Non-pigmented ciliary epithelial cell (primary cell): ENCODE results near the gene ARHGAP19.
"Not testable (repeated sequence)": the region's sequence is repeated elsewhere in the genome, so short reads cannot be mapped to it uniquely, and the experiment has no call there.

ENCODE experiments used
- DNase-seq: peaks from one replicate; pipeline ENCODE4 v3.0.0-alpha.2; 2010; ENCODE audit warnings: low read depth

Gene ARHGAP19

DNA sequence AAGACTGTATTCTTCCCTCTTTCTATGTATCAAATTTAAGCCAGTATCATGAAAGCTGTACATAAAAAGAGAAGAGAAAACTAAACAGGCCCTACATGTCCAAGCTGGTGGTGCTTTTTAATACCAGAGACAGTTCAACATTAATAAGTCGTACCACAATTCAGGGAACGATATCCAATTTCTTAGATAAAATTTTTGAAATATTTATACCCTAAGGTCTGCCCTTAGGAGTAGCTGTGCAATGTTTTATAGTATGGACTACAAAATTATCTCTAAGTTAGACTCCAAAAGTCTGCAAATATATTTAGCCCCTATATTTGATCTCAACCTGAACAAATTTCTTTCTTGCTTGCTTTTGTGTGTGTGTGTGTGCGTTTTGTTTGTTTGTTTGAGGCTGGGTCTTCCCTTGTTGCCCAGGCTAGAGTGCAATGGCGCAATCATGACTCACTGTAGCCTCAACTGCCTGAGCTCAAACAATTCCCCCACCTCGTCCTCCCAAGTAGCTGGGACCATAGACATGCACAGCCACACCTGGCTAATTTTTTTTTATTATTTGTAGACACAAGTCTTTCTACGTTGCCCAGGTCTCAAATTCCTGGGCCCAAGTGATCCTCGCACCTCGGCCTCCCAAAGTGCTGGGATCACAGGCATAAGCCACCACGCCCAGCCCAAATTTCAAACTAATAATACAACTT lies 13.2 kb downstream of the ARHGAP19 start:
- no peak for DNase-seq

DNA sequence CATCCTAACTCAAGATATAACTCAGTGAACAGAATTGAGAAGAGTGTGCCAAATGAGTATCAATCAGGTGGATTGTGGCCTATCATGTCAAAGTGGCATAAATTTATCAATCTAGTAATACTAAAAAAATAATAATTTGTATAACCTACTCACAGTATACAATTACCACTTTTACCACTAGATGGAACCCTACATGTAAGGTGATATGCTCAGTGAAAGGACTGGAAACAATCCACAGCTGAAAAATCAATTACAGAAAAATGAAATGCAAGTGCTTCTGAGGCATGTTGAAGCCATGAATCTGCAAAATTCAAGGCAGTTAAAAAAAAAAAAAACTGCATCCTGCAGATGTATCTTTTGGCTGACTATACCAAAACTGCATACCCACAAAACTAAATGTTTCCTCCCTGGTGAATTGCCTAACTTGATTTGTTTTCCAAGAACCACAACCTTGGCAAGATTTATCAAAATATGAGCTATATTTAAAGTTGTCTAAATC lies 13.9 kb downstream of the ARHGAP19 start:
- peak; percentile 76 for DNase-seq

DNA sequence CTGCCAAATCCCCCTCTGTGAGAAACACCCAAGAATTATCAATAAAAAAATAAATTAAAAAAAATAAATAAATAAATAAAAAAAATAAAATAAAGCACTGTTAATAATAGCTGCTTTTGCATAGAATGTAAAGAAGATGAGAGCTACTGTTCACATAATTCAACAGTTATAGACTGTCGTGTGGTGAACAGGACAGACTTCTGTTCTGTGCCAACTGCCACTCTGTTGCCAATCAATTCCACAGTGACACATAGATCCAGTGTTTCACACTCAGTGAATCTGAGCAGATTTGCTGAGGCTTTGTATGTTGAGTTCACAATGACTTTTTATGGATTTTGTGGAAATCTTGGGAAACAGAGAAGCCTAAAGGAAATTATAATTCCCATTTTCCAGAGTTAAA lies 14.9 kb downstream of the ARHGAP19 start:
- no peak for DNase-seq

DNA sequence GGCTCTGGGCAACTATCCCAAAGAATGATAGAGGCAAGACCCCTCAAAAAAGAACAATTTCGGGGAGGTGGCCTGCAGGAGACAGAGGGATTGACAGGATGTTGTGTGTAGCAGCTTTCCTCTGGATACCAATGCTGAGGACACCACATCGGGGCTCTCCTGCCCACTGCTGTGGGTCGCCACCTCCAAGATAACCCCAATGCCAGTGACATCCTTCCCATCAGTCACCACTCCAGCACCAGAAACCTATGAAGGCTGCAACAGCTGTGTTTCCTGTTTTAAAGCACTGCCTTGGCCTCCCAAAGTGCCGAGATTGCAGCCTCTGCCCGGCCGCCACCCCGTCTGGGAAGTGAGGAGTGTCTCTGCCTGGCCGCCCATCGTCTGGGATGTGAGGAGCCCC lies 17.6 kb downstream of the ARHGAP19 start:
- no peak for DNase-seq

DNA sequence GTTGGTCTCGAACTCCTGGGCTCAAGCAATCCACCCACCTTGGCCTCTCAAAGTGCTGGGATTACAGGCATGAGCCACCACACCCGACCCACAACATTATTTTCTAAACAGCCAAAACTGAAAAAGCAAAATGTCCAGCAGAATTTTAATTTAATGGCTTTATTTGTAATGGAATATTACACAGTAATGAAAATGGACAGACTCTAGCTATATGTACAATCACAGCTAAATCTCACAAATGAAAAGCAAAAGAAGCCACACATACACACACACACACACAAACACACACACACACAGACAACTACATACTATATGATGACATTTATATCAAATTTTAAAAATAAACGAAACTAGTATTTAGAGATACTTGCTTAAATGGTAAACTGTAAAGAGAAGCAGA lies 18.7 kb downstream of the ARHGAP19 start:
- DNase-seq = no peak

DNA sequence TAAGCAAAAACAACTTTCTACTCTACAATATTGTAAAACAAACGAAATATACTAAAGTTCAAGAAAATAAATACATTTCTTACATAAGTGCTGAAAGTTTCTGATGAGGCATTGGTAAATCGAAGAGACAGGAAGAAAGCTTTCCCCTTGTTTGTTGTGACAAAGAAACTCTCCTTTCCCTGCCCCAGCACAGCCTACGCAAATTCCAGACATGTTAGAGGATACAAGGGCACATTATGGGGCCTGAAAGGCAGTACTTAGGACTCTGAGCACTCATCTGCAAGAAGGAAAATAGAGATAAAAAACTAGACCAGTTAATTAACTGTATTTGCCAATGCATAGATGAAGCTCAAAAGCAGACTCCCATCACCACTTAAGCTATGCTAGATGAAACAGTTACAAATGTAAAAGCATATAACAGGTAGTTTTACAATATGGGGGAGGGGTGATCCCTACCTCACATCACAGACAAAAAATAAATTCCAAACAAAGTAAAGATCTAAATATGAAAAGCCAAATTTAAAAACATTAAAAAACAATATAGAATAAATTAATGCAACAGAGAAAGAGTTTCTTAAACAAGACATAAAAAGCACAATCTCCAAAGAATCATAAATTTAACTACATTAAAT lies 21.8 kb downstream of the ARHGAP19 start:
- DNase-seq = no peak

DNA sequence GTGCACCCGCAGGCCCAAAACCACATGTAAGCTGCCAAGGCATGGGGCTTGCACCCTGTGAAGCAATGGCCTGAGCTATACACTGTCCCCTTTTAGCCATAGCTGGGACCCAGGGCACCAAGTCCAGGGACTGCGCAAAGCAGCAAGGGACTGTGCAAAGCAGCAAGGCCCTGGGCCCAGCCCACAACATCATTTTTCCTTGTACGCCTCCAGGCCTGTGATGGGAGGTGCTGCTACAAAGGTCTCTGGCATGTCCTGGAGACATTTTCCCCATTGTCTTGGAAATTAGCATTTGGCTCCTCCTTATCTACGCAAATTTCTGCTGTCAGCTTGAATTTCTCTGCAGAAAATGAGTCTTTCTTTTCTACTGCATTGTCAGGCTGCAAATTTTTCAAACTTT lies 24.8 kb downstream of the ARHGAP19 start:
- DNase-seq = no peak

DNA sequence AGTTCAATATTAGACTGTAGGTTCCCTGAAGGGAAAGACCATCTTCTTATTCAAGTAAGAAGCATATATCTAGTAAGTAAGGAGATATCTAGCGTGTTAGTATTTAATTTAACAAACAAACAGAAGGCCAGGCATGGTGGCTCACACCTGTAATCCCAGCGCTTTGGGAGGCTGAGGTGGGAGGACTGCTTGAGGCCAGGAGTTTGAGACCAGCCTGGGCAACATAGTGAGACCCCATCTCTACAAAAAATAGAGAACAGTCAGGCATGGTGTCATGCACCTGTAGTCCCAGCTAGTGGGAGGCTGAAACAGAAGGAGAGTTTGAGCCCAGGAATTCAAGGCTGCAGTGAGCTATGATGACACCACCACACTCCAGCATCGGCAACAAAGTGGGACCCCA lies 27.3 kb downstream of the ARHGAP19 start:
- DNase-seq = not testable (repeated sequence)

DNA sequence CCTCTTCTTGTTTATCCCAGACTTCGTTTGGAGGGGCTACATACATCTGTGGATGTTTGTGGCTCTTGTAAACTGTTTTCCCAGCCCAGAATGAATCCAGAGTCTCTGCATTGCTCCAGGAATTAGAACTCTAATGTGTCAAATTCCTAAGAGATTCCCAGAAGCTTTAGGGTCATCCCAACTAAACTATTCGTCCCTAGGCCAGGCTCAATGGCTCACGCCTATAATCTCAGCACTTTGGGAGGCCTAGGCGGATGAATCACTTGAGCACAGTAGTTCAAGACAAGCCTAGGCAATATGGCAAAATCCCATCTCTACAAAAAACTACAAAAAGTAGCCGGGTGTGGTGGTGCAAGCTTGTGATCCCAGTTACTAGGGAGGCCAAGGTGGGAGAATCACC lies 28.5 kb downstream of the ARHGAP19 start:
- no peak for DNase-seq

DNA sequence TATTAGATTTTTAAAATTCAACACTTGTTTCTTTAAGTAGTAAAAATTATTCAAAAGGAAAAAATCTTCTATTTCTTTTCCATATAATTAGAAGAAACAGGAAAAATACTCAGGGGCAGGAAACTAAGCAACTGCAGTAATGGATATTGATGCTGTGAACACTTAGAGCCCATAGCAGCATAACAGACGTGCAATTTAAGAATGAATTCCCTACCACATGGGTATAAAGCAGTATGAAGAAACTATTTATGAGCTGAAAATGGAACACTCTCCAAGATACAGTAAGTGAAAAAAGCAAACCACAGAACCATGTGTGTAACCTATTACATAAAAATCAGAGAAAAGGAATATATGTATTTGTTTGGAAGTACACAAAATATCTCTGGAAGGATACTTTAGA lies 30.8 kb downstream of the ARHGAP19 start:
- DNase-seq = no peak

DNA sequence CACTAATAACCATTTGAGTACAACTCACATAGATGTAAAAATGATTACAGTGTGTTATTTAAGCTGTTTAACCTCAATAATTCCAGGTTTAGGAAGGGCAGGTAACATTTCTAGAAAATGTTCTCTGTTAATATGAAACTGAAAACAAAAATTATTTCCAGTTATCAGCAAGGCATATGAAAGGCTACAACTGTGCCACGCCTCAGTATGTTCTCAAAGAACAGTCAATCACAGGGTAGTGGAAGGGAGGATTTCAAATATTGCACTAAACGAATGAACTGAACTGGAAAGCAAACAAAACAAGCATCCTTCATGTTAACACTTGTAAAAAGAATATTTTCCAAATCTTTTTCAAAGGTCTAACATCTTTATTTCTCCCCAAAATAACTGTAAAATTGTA lies 31.3 kb downstream of the ARHGAP19 start:
- no peak for DNase-seq

DNA sequence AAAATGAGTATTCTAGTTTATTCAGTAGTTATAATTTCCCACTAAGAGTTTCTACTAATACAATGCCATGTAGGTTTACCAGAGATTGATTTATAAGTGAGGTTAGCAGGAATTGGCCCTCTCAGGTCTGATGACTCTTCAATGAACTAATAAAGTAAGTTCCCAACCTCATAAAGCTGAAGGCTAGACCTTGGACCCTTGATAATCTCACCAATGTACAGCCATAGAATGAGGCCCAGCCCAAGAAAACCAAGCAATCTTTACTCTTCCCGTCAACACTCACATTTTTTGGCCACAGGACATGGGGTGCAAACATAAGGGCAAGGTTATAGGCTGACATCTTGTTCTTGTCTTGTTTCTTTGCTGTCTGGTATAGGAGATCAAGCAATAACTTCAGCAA lies 33.3 kb downstream of the ARHGAP19 start:
- no peak for DNase-seq

DNA sequence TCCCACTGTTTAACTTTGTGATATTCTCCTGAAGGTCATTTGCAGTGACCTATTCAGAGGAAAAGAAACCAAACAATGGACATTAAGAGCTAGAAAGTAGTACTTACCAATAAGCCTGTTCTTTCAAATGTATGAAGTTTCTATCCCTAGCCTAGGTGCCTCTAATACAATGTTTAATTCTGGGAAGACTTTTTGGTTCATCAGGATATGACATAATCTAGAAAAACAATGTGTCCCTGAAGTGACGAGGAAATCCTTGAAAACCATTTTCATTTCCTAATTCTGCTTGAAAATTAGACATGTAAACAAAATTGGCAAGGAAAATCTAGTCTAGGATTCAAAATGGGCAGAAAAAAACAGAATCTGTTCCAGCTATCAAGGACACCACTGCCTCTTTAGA lies 36.1 kb downstream of the ARHGAP19 start:
- no peak for DNase-seq

DNA sequence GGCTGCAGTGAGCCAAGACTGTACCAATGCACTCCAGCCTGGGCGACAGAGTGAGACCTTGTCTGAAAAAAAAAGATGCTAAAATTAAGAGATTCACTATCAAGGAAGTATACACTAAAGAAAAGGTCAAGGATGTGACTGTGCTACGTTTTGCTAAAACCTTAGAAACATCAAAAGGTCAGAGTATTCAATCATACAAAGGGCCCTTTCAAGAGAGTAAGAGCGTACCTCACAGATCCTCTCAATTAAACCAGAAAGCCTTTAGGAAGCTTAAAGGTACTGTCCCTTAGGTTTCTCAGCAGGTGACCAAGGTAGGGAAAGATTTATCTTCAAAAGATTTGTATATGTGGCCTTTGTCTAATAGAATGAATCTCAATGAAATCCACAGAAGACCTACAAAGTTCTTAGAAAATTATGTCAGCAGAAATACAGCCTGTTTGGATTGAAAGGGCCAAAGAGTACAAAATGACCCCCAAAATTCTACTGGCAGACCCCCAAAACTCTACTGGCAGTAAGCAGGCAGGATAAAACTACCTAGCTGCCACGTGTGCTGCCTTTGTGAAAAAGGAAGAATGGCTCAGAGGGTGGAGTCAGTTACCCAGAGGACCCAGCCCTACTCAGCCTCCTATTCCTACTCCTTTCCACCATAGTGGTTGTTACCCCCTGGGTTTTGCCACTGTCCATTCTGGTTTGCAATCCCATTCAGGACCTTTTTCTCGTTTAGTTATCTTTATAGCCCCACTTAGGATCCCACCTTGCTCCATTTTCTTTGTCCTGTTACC lies 36.7 kb downstream of the ARHGAP19 start:
- no peak for DNase-seq

DNA sequence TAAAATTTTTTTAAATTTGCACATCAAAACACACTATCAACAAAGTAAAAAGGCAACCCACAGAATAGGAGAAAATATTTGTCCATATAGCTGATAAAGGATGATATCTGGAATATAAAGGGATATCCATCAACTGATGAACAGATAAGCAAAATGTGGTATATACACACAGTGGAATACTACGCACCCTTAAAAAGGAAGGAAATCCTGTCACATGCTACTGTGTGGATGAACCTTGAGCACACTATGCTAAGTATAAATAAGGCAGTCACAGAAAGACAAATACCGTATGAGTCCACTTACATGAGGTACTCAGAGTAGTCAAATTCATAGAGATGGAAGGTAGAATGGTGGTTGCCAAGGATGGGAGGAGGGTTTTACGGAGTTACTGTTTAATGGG lies 37.7 kb downstream of the ARHGAP19 start:
- DNase-seq = no peak

DNA sequence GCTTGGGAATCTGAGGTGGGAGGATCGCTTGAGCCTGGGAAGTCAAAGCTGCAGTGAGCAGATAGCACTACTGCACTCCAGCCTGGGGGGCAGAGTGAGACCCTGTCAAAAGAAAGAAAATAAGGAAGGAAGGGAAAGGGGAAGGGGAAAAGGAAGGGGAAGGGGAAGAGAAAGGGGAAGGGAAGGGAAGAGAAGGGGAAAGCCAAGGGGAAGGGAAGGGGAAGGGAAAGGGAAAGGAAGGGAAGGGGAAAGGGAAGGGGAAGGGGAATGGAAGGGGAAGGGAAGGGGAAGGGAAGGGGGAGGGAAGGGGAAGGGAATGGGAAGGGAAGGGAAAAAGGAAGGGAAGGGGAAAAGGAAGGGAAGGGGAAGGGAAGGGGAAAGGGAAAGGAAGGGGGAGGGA lies 41.5 kb downstream of the ARHGAP19 start:
- DNase-seq = no peak

DNA sequence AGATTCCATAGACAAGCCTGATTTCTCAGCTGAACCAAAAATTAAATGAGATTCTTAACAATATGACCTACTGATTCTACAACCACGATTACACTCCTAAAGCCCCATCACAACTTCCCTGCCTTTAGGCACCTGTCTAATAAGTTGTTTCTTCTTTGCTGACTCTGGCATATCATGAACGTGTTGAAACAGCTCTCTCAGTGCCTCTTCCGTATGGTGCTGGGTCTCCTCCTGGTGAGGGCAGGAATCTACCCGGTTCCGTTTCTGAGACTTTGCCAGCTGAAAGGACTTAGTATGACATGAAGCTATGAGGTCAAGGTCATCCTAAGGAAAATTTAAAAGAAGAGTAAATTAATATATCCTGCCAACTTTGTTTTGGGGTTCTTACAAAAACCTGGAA lies 48.6 kb downstream of the ARHGAP19 start:
- DNase-seq = no peak

DNA sequence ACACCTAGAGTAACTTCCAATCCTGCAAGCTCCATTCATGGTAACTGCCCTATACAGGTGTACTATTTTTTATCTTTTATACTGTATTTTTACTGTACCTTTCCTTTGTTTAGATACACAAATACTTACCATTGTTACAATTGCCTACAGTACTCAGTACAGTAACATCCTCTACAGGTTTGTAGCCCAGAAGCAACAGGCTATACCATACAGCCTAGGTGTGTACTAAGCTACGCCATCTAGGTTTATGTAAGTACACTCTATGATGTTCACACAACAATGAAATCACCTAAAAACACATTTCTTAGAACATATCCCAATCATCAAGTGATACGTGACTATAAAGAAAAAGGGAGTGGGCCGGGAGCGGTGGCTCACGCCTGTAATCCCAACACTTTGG lies 53.6 kb downstream of the ARHGAP19 start:
- DNase-seq = no peak

DNA sequence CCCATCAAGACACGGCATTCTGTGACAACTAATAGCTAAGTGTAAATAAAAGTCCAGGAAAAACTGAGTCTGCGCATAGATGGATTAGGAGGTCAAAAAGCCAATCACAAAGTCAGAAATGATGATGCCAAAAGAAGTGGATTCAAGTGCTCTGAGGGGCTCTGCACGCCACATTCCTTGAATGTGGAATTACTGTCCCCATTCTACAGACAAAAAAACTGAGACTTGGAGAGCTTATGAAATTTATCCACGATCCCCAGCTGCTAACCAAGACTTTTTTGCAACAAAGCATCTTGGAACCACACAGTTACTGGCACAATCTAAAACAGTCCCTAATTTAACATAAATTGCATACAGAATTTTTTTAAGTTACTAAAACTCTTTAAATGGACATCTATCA lies 57.1 kb downstream of the ARHGAP19 start:
- DNase-seq = no peak

DNA sequence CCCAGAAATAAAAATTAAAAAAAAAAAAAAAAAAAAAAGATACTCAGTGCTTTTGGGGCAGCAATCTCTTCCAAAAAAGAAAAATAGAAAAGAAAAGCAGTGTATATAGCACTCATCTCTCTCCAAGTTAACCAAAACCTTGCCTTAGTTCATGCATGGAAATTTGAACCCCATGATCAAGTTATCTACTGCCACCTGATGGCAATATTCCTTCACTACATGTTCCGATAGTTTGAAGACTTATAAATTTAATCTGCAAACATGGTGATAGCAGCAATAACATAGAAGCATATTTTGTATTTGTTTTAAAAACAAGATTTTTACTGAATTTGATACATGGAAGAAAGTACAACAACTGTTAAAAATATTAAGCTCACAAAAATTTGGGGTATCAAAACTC lies 58.0 kb downstream of the ARHGAP19 start:
- DNase-seq = no peak

DNA sequence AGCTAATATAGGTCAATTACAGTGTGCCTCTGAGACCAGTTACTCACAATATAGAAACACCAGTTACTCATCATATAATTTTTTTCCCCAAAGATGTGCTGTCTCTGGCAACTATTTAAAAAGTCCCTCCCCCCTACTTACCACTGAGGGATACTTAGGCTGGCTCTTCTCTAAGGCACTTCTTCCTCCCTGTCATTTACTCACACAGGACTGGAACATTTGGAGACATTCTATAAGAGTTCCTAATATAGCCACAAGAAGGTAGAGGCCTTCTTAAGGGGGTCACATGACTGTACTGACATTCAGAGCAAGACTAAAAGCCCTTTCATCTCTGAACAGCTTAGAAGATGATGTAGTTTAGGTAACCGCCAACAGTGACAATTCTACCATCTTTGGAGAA lies 62.3 kb downstream of the ARHGAP19 start:
- no peak for DNase-seq

DNA sequence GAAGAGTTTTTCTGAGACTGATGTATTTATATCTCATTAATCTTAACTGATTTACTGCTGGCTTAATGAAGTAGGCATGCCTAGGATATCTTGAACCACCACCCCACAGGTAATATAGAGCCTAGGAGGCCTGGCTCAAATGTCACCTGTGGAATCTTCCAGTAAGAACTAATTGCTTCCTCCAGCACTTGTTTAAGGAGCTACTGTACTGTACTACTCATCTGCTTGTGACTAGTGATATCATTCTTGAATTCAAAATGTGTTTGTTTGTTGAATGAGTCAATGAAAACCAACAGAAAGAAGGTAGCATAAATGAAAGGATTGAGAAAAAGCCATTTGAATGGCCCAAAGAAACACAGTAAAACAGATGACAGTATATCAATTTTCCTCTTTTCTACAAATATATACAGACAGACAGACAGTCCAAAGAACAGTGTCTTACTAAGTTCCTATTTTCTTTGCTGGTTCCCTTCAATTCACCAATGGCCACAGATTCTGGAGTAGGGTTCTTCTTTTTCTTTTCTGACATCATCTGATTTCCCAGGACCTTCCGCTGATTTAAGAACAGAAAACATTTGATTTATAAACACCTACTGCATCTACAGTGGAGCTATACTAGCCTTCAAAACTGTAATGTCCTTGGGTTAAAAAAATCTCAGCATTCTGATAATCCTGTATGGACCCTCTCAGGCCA lies 63.0 kb downstream of the ARHGAP19 start:
- no peak for DNase-seq

DNA sequence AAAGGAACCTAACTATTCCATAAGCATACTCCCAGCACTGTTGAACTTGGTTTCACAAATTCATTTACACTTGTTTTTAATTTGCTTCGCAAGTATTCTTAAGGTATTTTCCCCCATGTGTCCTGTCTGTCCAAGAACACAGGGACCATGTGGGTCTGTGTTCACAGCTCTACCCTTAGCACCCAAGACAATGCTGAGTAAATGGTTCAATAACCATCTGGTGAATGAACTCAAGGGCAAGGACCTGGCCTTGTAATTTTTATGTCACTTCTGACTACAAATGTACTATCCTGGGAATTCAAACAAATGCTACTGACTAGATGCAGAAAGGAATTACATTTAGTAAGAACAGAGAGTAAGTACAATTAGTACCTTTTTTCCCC lies 63.7 kb downstream of the ARHGAP19 start:
- DNase-seq = no peak
